H1 (cell line): ENCODE results near the gene TBCA.

Experiments used
- CTCF ChIP-seq, 3 experiments: IDR thresholded peaks; 1 replicate in 2 of 3; 2 replicates in 1 of 3; pipeline versions ENCODE4 v1.5.1 to v1.6.1; 2011; ENCODE audit warnings: low read length in 3 of 3, mild to moderate bottlenecking in 3 of 3, inconsistent platforms in 2 of 3, low read depth in 1 of 3, moderate library complexity in 1 of 3; ENCODE audit not compliant: insufficient read depth in 1 of 3; ENCODE audit errors: control extremely low read depth in 1 of 3
- MAFK ChIP-seq: IDR thresholded peaks from 2 replicates; pipeline ENCODE4 v1.6.1; 2012; ENCODE audit warnings: low read depth, mild to moderate bottlenecking, improper control_type of control experiment, low read length
- RBBP5 ChIP-seq: IDR thresholded peaks from 2 replicates; pipeline ENCODE4 v1.7.1; 2012; ENCODE audit warnings: low read depth, mild to moderate bottlenecking, inconsistent platforms, low read length, moderate library complexity, borderline replicate concordance
- SUZ12 ChIP-seq: fragments of 200-600 bp; sonication (generic); IDR thresholded peaks from 2 replicates; pipeline ENCODE4 v1.6.1; 2012; ENCODE audit warnings: mild to moderate bottlenecking, inconsistent platforms, low read length, moderate library complexity, mixed read lengths

- no peak for TF ChIP-seq CTCF (IDR thresholded peaks at IDR 0.05; ENCODE audit: control extremely low read depth in 1 of 3, insufficient read depth in 1 of 3, low read depth in 1 of 3, low read length in 3 of 3)
- no peak for TF ChIP-seq MAFK
- TF ChIP-seq RBBP5, result no peak
- TF ChIP-seq SUZ12, result no peak
These were observed 40.5 kb upstream of the TBCA start for GRCh38 chr5:77816686-77817085.
